Keratinocyte (primary cell): ENCODE data around the gene ATOH1. TPM values are rescaled to one million over a fixed set of nuclear protein-coding genes. Genes with fewer than 3 reads are reported as not detected.

Experiments
- DNase-seq: peaks from one replicate; pipeline ENCODE4 v3.0.0-alpha.2; 2011; ENCODE audit warnings: low read depth, missing footprints, low spot score
- FAIRE-seq: peaks from 2 replicates; lab custom pipeline; 2011; peaks lifted over from hg19 to GRCh38; lab: Jason Lieb, UNC
- H2AFZ ChIP-seq: 2 replicates; pipeline ENCODE4 v1.6.0; 2012; ENCODE audit warnings: low read length, control low read depth, inconsistent platforms; ENCODE audit not compliant: control insufficient read depth
- H3K27ac ChIP-seq: 2 replicates; pipeline ENCODE4 v1.5.1; 2011; ENCODE audit warnings: low read length; ENCODE audit not compliant: control insufficient read depth, insufficient read depth
- H3K27me3 ChIP-seq: 3 replicates; pipeline ENCODE4 v1.6.0; 2011; ENCODE audit warnings: low read length; ENCODE audit not compliant: control insufficient read depth, insufficient read depth; ENCODE audit errors: extremely low read depth
- H3K36me3 ChIP-seq, 2 experiments: 2 replicates in 1 of 2; 3 replicates in 1 of 2; pipeline ENCODE4 v1.5.1; 2011; ENCODE audit warnings: low read length in 2 of 2, mild to moderate bottlenecking in 1 of 2; ENCODE audit not compliant: control insufficient read depth in 2 of 2, insufficient read depth in 2 of 2; ENCODE audit errors: extremely low read depth in 1 of 2
- H3K4me1 ChIP-seq: 3 replicates; pipeline ENCODE4 v1.5.1; 2011; ENCODE audit warnings: low read length; ENCODE audit not compliant: control insufficient read depth, insufficient read depth; ENCODE audit errors: extremely low read depth
- H3K4me2 ChIP-seq: 3 replicates; pipeline ENCODE4 v1.6.0; 2011; ENCODE audit warnings: low read depth, low read length; ENCODE audit not compliant: control insufficient read depth, insufficient read depth; ENCODE audit errors: extremely low read depth
- H3K4me3 ChIP-seq, 3 experiments: fragments of 200-600 bp in 1 of 3; sonication (generic) in 1 of 3; 2 replicates in 2 of 3; 3 replicates in 1 of 3; pipeline ENCODE4 v1.5.1; 2011 to 2016; ENCODE audit warnings: low read length in 3 of 3, mild to moderate bottlenecking in 3 of 3, control low read depth in 2 of 3, inconsistent platforms in 1 of 3, low read depth in 1 of 3, mixed read lengths in 1 of 3, mixed run types in 1 of 3, moderate library complexity in 1 of 3; ENCODE audit not compliant: control insufficient read depth in 2 of 3, insufficient read depth in 2 of 3; ENCODE audit errors: extremely low read depth in 1 of 3
- H3K79me2 ChIP-seq: 2 replicates; pipeline ENCODE4 v1.6.0; 2012; ENCODE audit warnings: low read length; ENCODE audit not compliant: control insufficient read depth, insufficient read depth
- H3K9ac ChIP-seq: 3 replicates; pipeline ENCODE4 v1.6.0; 2011; ENCODE audit warnings: low read length; ENCODE audit not compliant: control insufficient read depth, insufficient read depth; ENCODE audit errors: extremely low read depth
- H3K9me1 ChIP-seq: 3 replicates; pipeline ENCODE4 v1.6.0; 2011; ENCODE audit warnings: low read length; ENCODE audit not compliant: control insufficient read depth, insufficient read depth; ENCODE audit errors: extremely low read depth
- H3K9me3 ChIP-seq: 2 replicates; pipeline ENCODE4 v1.5.1; 2012; ENCODE audit warnings: low read depth, low read length; ENCODE audit not compliant: control insufficient read depth
- H4K20me1 ChIP-seq: 3 replicates; pipeline ENCODE4 v1.6.0; 2011; ENCODE audit warnings: low read length; ENCODE audit not compliant: control insufficient read depth, insufficient read depth; ENCODE audit errors: extremely low read depth
- EZH2 ChIP-seq: IDR thresholded peaks from one replicate; pipeline ENCODE4 v1.6.1; 2012; ENCODE audit warnings: inconsistent platforms, mild to moderate bottlenecking, low read length, moderate library complexity
- dilution Hi-C: fragments of 300-500 bp; cut with MboI; formaldehyde crosslinking; loops from one replicate; pipeline ENCODE4 v1.7.0; 2020; ENCODE audit warnings: low sequenced_read_pairs; ENCODE audit not compliant: extremely low pct_ligation_motif_present
- polyA plus RNA-seq, 5 experiments: library from polyadenylated mRNA; depleted of rRNA in 3 of 5; stranded (reverse) in 3 of 5; stranded (forward) in 1 of 5; unstranded in 1 of 5; fragments of >200 nt; gene quantifications; 1 replicate in 1 of 5; 2 replicates in 3 of 5; 3 replicates in 1 of 5; pipeline versions ENCODE4 v1.2.1 to v1.2.3, GENCODE V29; 2011 to 2012; ENCODE audit warnings: missing spikeins in 2 of 5, low read depth in 1 of 5, low replicate concordance in 1 of 5
- TF ChIP-seq, protein P1 (sequence below), 3 experiments: IDR thresholded peaks in 1 of 3; conservative IDR thresholded peaks in 1 of 3; optimal IDR thresholded peaks in 1 of 3; 2 replicates in 2 of 3; 3 replicates in 1 of 3; pipeline versions ENCODE3 to v1.5.1; 2011; ENCODE audit warnings: low read length in 3 of 3, mild to moderate bottlenecking in 3 of 3, moderate library complexity in 2 of 3, control low read depth in 1 of 3, inconsistent platforms in 1 of 3; ENCODE audit not compliant: insufficient read depth in 2 of 3; ENCODE audit errors: extremely low read depth in 1 of 3

Gene ATOH1
- polyA plus RNA-seq, 1 donor (not counting 4 experiments of a cell fraction or from before 2014, with no cell fraction given) = not detected

- Histone ChIP-seq H3K27me3 (no peaks in the 10 kb centered on the region), H3K9me1 (no peaks in the 10 kb centered on the region), H3K9me3 (no peaks in the 10 kb centered on the region), H3K4me1 (no peaks in the 10 kb centered on the region), H3K79me2 (no peaks in the 10 kb centered on the region), H3K4me2 (no peak overlapping the region), H3K36me3 (no peaks in the 10 kb centered on the region), H4K20me1 (no peaks in the 10 kb centered on the region), H2AFZ (no peak overlapping the region), H3K4me3 (no peak overlapping the region), H3K27ac (no peak overlapping the region), H3K9ac (no peak overlapping the region)
- dilution Hi-C loops = no loop called here
- DNase-seq = no peak
- TF ChIP-seq, protein P1, sequence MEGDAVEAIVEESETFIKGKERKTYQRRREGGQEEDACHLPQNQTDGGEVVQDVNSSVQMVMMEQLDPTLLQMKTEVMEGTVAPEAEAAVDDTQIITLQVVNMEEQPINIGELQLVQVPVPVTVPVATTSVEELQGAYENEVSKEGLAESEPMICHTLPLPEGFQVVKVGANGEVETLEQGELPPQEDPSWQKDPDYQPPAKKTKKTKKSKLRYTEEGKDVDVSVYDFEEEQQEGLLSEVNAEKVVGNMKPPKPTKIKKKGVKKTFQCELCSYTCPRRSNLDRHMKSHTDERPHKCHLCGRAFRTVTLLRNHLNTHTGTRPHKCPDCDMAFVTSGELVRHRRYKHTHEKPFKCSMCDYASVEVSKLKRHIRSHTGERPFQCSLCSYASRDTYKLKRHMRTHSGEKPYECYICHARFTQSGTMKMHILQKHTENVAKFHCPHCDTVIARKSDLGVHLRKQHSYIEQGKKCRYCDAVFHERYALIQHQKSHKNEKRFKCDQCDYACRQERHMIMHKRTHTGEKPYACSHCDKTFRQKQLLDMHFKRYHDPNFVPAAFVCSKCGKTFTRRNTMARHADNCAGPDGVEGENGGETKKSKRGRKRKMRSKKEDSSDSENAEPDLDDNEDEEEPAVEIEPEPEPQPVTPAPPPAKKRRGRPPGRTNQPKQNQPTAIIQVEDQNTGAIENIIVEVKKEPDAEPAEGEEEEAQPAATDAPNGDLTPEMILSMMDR (optimal IDR thresholded peaks at IDR 0.05 in 1 of 3, IDR thresholded peaks at IDR 0.05 in 1 of 3, conservative IDR thresholded peaks at IDR 0.05 in 1 of 3; ENCODE audit: extremely low read depth in 1 of 3, insufficient read depth in 2 of 3, low read length in 3 of 3) = no peak
- TF ChIP-seq EZH2 = no peak
- no peak for FAIRE-seq
Observed at GRCh38 chr4:93870876-93871458, 42.4 kb downstream of the ATOH1 start.

GRCh38 chr4:93876754-93877153, 48.2 kb downstream of the ATOH1 start:
- no peak overlapping the region for H3K9ac ChIP-seq
- H3K9me3 ChIP-seq = no peaks in the 10 kb centered on the region
- TF ChIP-seq, protein P1 (optimal IDR thresholded peaks at IDR 0.05 in 1 of 3, IDR thresholded peaks at IDR 0.05 in 1 of 3, conservative IDR thresholded peaks at IDR 0.05 in 1 of 3; ENCODE audit: extremely low read depth in 1 of 3, insufficient read depth in 2 of 3, low read length in 3 of 3) = no peak
- no peak for TF ChIP-seq EZH2
- no peaks in the 10 kb centered on the region for H3K36me3 ChIP-seq
- no peak overlapping the region for H2AFZ ChIP-seq
- H3K4me2 ChIP-seq = no peak overlapping the region
- no peaks in the 10 kb centered on the region for H3K27me3 ChIP-seq
- no peak for DNase-seq
- no peaks in the 10 kb centered on the region for H3K4me1 ChIP-seq
- no peaks in the 10 kb centered on the region for H3K79me2 ChIP-seq
- no peak for FAIRE-seq
- no peak overlapping the region for H3K27ac ChIP-seq
- no peak overlapping the region for H3K4me3 ChIP-seq
- dilution Hi-C loops = no loop called here
- H4K20me1 ChIP-seq = no peaks in the 10 kb centered on the region
- H3K9me1 ChIP-seq = no peaks in the 10 kb centered on the region
